T-cell (primary cell): ENCODE data around the gene SDCBP2. TPM values are rescaled to one million over a fixed set of nuclear protein-coding genes. Genes with fewer than 3 reads are reported as not detected.

Experiments used
- ATAC-seq, 4 experiments: fragments of 200-7000 bp in 3 of 4; fragments of 150-1000 bp in 1 of 4; cut with Tn5 transposase; replicated peaks in 1 of 4; 1 replicate in 3 of 4; 2 replicates in 1 of 4; pipeline ENCODE4 v1.10.0; 2021; ENCODE audit warnings: moderate library complexity in 3 of 4, mild to moderate bottlenecking in 2 of 4, moderate number of reproducible peaks in 1 of 4
- CTCF ChIA-PET, 2 donors: fragments of 300-600 bp; sonication (Branson Sonifier 250); formaldehyde crosslinking; loops; one replicate each; lab custom pipeline; 2022; ENCODE audit warnings: antibody characterized with exemption in 2 of 2; lab: Charles Lee
- POLR2A ChIA-PET, 2 donors: fragments of 300-600 bp; sonication (Branson Sonifier 250); formaldehyde crosslinking; loops; one replicate each; lab custom pipeline; 2022; ENCODE audit warnings: antibody characterized with exemption in 2 of 2; lab: Charles Lee
- DNase-seq, 35 experiments: peaks; one replicate each; pipeline versions ENCODE4 v3.0.0 to v3.0.0-alpha.2; 2013 to 2023
- H3K27ac ChIP-seq: one replicate; pipeline ENCODE4 v1.5.1; 2013; ENCODE audit warnings: low read length
- H3K27me3 ChIP-seq, 2 experiments: replicated peaks in 1 of 2; 1 replicate in 1 of 2; 2 replicates in 1 of 2; pipeline versions ENCODE4 v1.6.1 to v1.7.0; 2013; ENCODE audit warnings: low read length in 1 of 2, mixed read lengths in 1 of 2; ENCODE audit not compliant: control insufficient read depth in 2 of 2, insufficient read depth in 2 of 2; ENCODE audit errors: extremely low read depth in 1 of 2
- H3K36me3 ChIP-seq, 2 donors: 1 replicate in 1 of 2; 2 replicates in 1 of 2; pipeline versions ENCODE4 v1.6.1 to v1.7.0; 2013; ENCODE audit warnings: low read length in 1 of 2; ENCODE audit not compliant: control insufficient read depth in 2 of 2, insufficient read depth in 1 of 2; ENCODE audit errors: extremely low read depth in 1 of 2
- H3K4me1 ChIP-seq, 2 experiments: 1 replicate in 1 of 2; 2 replicates in 1 of 2; pipeline versions ENCODE4 v1.6.1 to v1.7.0; 2013; ENCODE audit warnings: low read length in 2 of 2, mixed read lengths in 1 of 2; ENCODE audit not compliant: insufficient read depth in 2 of 2, control insufficient read depth in 1 of 2; ENCODE audit errors: extremely low read depth in 1 of 2
- H3K4me3 ChIP-seq, 2 donors: 1 replicate in 1 of 2; 2 replicates in 1 of 2; pipeline versions ENCODE4 v1.5.1 to v1.7.0; 2013; ENCODE audit warnings: mild to moderate bottlenecking in 2 of 2, low read length in 1 of 2, moderate library complexity in 1 of 2; ENCODE audit not compliant: control insufficient read depth in 1 of 2; ENCODE audit errors: extremely low read depth in 1 of 2
- H3K9me3 ChIP-seq: 2 replicates; pipeline ENCODE4 v1.7.0; 2013
- H3K27ac Mint-ChIP-seq, 2 donors: one replicate each; pipeline ENCODE4 v1.8.0; 2020 to 2021; ENCODE audit warnings: mild to moderate bottlenecking in 2 of 2, mixed read lengths in 2 of 2
- H3K27me3 Mint-ChIP-seq, 2 donors: one replicate each; pipeline ENCODE4 v1.8.0; 2021 to 2022; ENCODE audit warnings: mixed read lengths in 2 of 2
- H3K36me3 Mint-ChIP-seq: one replicate; pipeline ENCODE4 v1.8.0; 2021; ENCODE audit warnings: mixed read lengths
- H3K4me1 Mint-ChIP-seq, 3 donors: one replicate each; pipeline ENCODE4 v1.8.0; 2020 to 2022; ENCODE audit warnings: mixed read lengths in 3 of 3, mild to moderate bottlenecking in 1 of 3
- H3K4me3 Mint-ChIP-seq, 3 donors: one replicate each; pipeline ENCODE4 v1.8.0; 2020 to 2022; ENCODE audit warnings: mild to moderate bottlenecking in 3 of 3, mixed read lengths in 3 of 3, moderate library complexity in 3 of 3
- H3K9me3 Mint-ChIP-seq, 3 donors: one replicate each; pipeline ENCODE4 v1.8.0; 2020 to 2022; ENCODE audit warnings: mixed read lengths in 3 of 3
- WGBS: methylation state at CpG from one replicate; pipeline ENCODE4 v1.1.5; 2013; ENCODE audit warnings: missing lambda C conversion rate; ENCODE audit not compliant: insufficient coverage; 5-methylcytosine and 5-hydroxymethylcytosine counted together
- total RNA-seq, 35 experiments: library from RNA in 6 of 35; stranded (reverse) in 6 of 35; fragments of 120-200 nt in 1 of 35; gene quantifications; one replicate each; pipeline versions ENCODE4 v1.2.1 to v1.2.4 and lab custom pipeline; 2013 to 2026

The SDCBP2 gene
- total RNA-seq, 5 donors from 2014 or later (not counting 1 experiment from before 2014, with no cell fraction given), result 1.1 to 2.4 (median 2.2) TPM

GRCh38 chr20:1363522-1363921 lies 34.6 kb upstream of the SDCBP2 start:
- H3K27ac ChIP-seq, result peak overlapping the region; percentile 59
- peaks cover 40 to 59% (median 51%) of the 10 kb centered on the region in 3 donors for H3K4me1 Mint-ChIP-seq
- peak in 1 of 4 experiments; percentile 26 for ATAC-seq
- H3K4me3 ChIP-seq, result no peak overlapping the region
- CTCF ChIA-PET, result no interaction called here
- H3K27me3 Mint-ChIP-seq, result no peaks in the 10 kb centered on the region
- H3K9me3 Mint-ChIP-seq, result no peaks in the 10 kb centered on the region
- peak overlapping the region in 1 of 3 donors; percentile 66 for H3K4me3 Mint-ChIP-seq
- H3K36me3 ChIP-seq, result peaks cover 8 to 20% of the 10 kb centered on the region in 2 donors
- no peaks in the 10 kb centered on the region for H3K27me3 ChIP-seq
- 74% methylated on average over 5 of the region's 5 CpGs for WGBS
- DNase-seq, result no peak
- H3K9me3 ChIP-seq, result no peaks in the 10 kb centered on the region
- POLR2A ChIA-PET, result no interaction called here
- peaks cover 60% of the 10 kb centered on the region for H3K36me3 Mint-ChIP-seq
- peak overlapping the region; percentile 65 to 86 for H3K27ac Mint-ChIP-seq
- H3K4me1 ChIP-seq, result peaks cover 18 to 24% of the 10 kb centered on the region in 2 experiments

DNA sequence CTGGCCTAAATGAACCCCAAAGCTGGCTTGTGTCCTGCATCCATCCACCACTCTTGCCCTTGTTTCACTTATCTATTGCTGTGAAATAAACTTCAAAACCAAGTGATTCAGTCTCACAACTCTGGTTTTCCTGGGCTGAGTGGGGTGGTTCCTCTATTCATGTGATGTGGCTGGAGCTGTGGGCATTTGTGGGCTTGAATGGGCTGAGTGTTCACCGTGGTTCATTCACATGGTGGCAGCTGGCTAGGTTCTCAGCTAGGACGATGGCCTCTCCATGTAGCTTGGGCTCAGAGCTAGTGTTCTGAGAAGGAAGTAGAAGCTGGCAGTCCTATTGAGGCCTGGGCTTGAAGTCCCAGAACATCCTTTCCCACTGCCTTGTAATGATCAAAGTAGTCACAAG lies 33.5 kb upstream of the SDCBP2 start:
- peaks cover 24 to 30% of the 10 kb centered on the region in 2 experiments for H3K4me1 ChIP-seq
- H3K36me3 Mint-ChIP-seq, result peaks cover 59% of the 10 kb centered on the region
- no peaks in the 10 kb centered on the region for H3K27me3 ChIP-seq
- peak overlapping the region in 1 of 3 donors; percentile 8 for H3K4me3 Mint-ChIP-seq
- no peak overlapping the region for H3K4me3 ChIP-seq
- H3K27me3 Mint-ChIP-seq, result no peaks in the 10 kb centered on the region
- no peak for DNase-seq
- no peak for ATAC-seq
- H3K27ac ChIP-seq, result peak overlapping the region; percentile 7
- ChIA-PET CTCF (interaction anchor here in 1 of 2 donors (1.0 kb wide), 1 partner anchor 14 kb away, joined by 3 read pairs; no protein-coding TSS in a partner anchor), POLR2A (no interaction called here)
- no peaks in the 10 kb centered on the region for H3K9me3 Mint-ChIP-seq
- H3K36me3 ChIP-seq, result peaks cover 8 to 14% of the 10 kb centered on the region in 2 donors
- H3K4me1 Mint-ChIP-seq, result peaks cover 49 to 66% (median 61%) of the 10 kb centered on the region in 3 donors
- WGBS, result 25% methylated on average over 2 of the region's 2 CpGs
- H3K27ac Mint-ChIP-seq, result peak overlapping the region; percentile 65 to 86
- no peaks in the 10 kb centered on the region for H3K9me3 ChIP-seq

DNA sequence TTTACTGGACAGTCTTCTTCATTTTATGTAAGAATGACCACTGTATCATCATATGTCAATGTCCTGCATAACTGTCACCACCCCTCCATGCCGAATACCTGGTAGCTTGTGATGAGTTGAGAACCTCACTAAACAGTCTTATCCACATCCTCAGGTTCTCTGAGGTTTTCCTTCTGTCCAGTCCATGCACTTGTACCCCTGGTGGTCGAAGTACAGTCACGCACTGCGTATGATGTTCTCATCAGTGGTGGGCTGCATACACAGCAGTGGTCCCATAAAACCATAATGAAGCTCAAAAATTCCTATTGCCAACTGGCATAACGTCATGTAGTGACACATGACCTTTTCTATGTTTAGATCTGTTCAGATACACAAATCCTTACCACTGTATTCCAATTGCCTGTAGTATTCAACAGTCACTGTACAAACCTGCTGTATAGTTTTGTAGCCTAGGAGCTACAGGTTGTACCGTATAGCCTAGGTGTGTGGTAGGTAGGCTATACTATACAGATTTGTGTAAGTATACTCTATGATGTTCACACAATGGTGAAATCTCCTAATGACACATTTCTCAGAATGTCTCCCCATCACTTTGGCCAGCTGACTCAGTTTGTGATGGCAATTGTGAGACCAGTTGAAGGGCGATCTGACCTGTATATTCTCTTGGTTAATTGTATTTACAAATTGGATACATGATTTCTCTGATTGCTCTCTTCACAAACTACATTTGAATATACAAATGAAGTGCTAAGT lies 31.3 kb upstream of the SDCBP2 start:
- Mint-ChIP-seq H3K27ac (no peak overlapping the region), H3K4me3 (no peak overlapping the region), H3K27me3 (no peaks in the 10 kb centered on the region), H3K36me3 (peaks cover 60% of the 10 kb centered on the region), H3K9me3 (no peaks in the 10 kb centered on the region), H3K4me1 (peaks cover 53 to 62% (median 60%) of the 10 kb centered on the region in 3 donors)
- H3K9me3 ChIP-seq, result no peaks in the 10 kb centered on the region
- ChIA-PET CTCF (interaction anchor here in 1 of 2 donors (0.7 kb wide), 1 partner anchor 241 kb away, joined by 3 read pairs; no protein-coding TSS in a partner anchor), POLR2A (no interaction called here)
- DNase-seq (no peak), ATAC-seq (no peak)
- WGBS, result 100% methylated on average over 3 of the region's 7 CpGs
- peaks cover 24 to 30% of the 10 kb centered on the region in 2 experiments for H3K4me1 ChIP-seq
- H3K27me3 ChIP-seq, result no peaks in the 10 kb centered on the region
- no peak overlapping the region for H3K4me3 ChIP-seq
- H3K36me3 ChIP-seq, result peaks cover 5 to 12% of the 10 kb centered on the region in 2 donors
- H3K27ac ChIP-seq, result no peak overlapping the region

GRCh38 chr20:1357921-1358671 lies 29.2 kb upstream of the SDCBP2 start:
- Histone ChIP-seq H3K27me3 (no peaks in the 10 kb centered on the region), H3K4me1 (peaks cover 12 to 16% of the 10 kb centered on the region in 2 experiments), H3K36me3 (peaks cover 10 to 23% of the 10 kb centered on the region in 2 donors), H3K27ac (no peak overlapping the region), H3K9me3 (no peaks in the 10 kb centered on the region), H3K4me3 (no peak overlapping the region)
- ATAC-seq, result peak in 3 of 4 experiments; percentile 78 to 89 (median 86)
- no peak for DNase-seq
- Mint-ChIP-seq H3K4me3 (peak overlapping the region; percentile 5 to 52 (median 19)), H3K4me1 (peaks cover 40 to 47% (median 45%) of the 10 kb centered on the region in 3 donors), H3K36me3 (peaks cover 76% of the 10 kb centered on the region), H3K27ac (peak overlapping the region in 1 of 2 donors; percentile 49), H3K9me3 (peaks cover 0 to 7% (median 0%) of the 10 kb centered on the region in 3 donors), H3K27me3 (no peaks in the 10 kb centered on the region)
- ChIA-PET POLR2A (no interaction called here), CTCF (interaction anchor here in 1 of 2 donors (0.7 kb wide), 1 partner anchor 504 kb away, joined by 6 read pairs; no protein-coding TSS in a partner anchor)
- WGBS, result 6% methylated on average over 2 of the region's 9 CpGs

- Mint-ChIP-seq H3K27ac (no peak overlapping the region), H3K36me3 (peaks cover 80% of the 10 kb centered on the region), H3K9me3 (peaks cover 0 to 18% (median 0%) of the 10 kb centered on the region in 3 donors), H3K4me3 (no peak overlapping the region), H3K27me3 (no peaks in the 10 kb centered on the region), H3K4me1 (peaks cover 25 to 53% (median 44%) of the 10 kb centered on the region in 3 donors)
- H3K4me3 ChIP-seq, result no peak overlapping the region
- no peaks in the 10 kb centered on the region for H3K9me3 ChIP-seq
- ChIA-PET CTCF (no interaction called here), POLR2A (no interaction called here)
- ATAC-seq (no peak), DNase-seq (no peak)
- H3K36me3 ChIP-seq, result peaks cover 8 to 19% of the 10 kb centered on the region in 2 donors
- no peaks in the 10 kb centered on the region for H3K27me3 ChIP-seq
- H3K27ac ChIP-seq, result no peak overlapping the region
- H3K4me1 ChIP-seq, result peaks cover 6 to 9% of the 10 kb centered on the region in 2 experiments
Measured at GRCh38 chr20:1353956-1354355, 25.0 kb upstream of the SDCBP2 start.

DNA sequence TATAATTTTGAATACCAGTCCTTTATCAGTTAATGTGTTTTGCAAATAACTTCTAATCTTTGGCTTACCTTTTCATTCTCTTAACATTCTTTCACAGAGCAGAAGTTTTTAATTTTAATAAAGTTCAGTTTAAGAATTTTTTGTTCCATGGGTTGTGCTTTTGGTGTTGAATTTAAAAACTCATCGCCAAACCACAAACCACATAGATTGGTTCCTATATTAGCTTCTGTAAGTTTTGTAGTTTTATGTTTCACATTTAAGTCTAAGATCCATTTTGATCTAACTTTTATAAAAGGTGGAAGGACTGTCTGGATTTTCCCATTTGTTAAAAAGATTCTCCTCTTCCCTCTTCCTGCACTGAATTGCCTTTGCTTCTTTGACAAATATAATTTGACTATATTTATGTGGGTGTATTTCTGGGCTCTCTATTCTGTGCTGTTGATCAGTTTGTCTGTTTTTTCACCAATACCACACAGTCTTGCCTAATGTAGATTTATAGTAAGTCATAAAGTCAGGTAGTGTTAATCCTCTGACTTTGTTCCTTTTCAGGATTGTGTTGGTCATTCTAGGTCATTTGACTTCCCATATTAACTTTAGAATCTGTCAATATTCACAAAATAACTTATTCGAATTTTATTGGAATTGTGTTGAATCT lies 17.5 kb upstream of the SDCBP2 start:
- Mint-ChIP-seq H3K36me3 (peaks cover 29% of the 10 kb centered on the region), H3K27me3 (no peaks in the 10 kb centered on the region), H3K4me1 (peaks cover 37 to 44% (median 40%) of the 10 kb centered on the region in 3 donors), H3K4me3 (no peak overlapping the region), H3K27ac (peak overlapping the region in 1 of 2 donors; percentile 63), H3K9me3 (peaks cover 0 to 24% (median 3%) of the 10 kb centered on the region in 3 donors)
- DNase-seq, result no peak
- Histone ChIP-seq H3K27me3 (no peaks in the 10 kb centered on the region), H3K36me3 (no peaks in the 10 kb centered on the region), H3K4me1 (peaks cover 0 to 10% of the 10 kb centered on the region in 2 experiments), H3K9me3 (no peaks in the 10 kb centered on the region), H3K27ac (no peak overlapping the region), H3K4me3 (no peak overlapping the region)
- ChIA-PET CTCF (interaction anchor here in 1 of 2 donors (0.6 kb wide), 1 partner anchor 67 kb away, joined by 3 read pairs; no protein-coding TSS in a partner anchor), POLR2A (no interaction called here)
- no peak for ATAC-seq
- WGBS, result no CpG with 5 or more reads among the region's 2 CpGs
